Chondrocyte (in vitro differentiated cells): ENCODE results near the gene KDF1. TPM values are rescaled to one million over a fixed set of nuclear protein-coding genes. Genes with fewer than 3 reads are reported as not detected.
"Not testable (repeated sequence)": the region's sequence is repeated elsewhere in the genome, so short reads cannot be mapped to it uniquely, and the experiment has no call there.

Experiments
- DNase-seq: peaks from one replicate; pipeline ENCODE4 v3.0.0; 2021; ENCODE audit warnings: mixed read lengths, low spot score
- H3K27ac Mint-ChIP-seq: one replicate; pipeline ENCODE4 v1.8.0; 2021; ENCODE audit warnings: mild to moderate bottlenecking, moderate library complexity, mixed read lengths; ENCODE audit not compliant: unreplicated experiment
- H3K27me3 Mint-ChIP-seq: 2 replicates; pipeline ENCODE4 v1.8.0; 2021; ENCODE audit warnings: low read depth, mixed read lengths
- H3K36me3 Mint-ChIP-seq: 2 replicates; pipeline ENCODE4 v1.8.0; 2021; ENCODE audit warnings: low read depth, mixed read lengths
- H3K4me1 Mint-ChIP-seq: 2 replicates; pipeline ENCODE4 v1.8.0; 2021; ENCODE audit warnings: low read depth, mild to moderate bottlenecking, mixed read lengths
- H3K4me3 Mint-ChIP-seq: one replicate; pipeline ENCODE4 v1.8.0; 2021; ENCODE audit warnings: mild to moderate bottlenecking, moderate library complexity, mixed read lengths; ENCODE audit not compliant: unreplicated experiment
- H3K9me3 Mint-ChIP-seq: 2 replicates; pipeline ENCODE4 v1.8.0; 2021; ENCODE audit warnings: low read depth, mixed read lengths
- CTCF ChIP-seq: fragments of 200-600 bp; sonication (generic); IDR thresholded peaks from 2 replicates; pipeline ENCODE4 v1.5.0; 2021; ENCODE audit warnings: antibody characterized with exemption, mild to moderate bottlenecking, moderate library complexity
- total RNA-seq: library from RNA; stranded (reverse); gene quantifications from 3 replicates; pipeline ENCODE4 v1.2.1, GENCODE V29; 2021

KDF1 gene
- total RNA-seq, 1 donor from 2014 or later: not detected

GRCh38 chr1:26949266-26949925, 10.9 kb downstream of the KDF1 start:
- no peak overlapping the region for H3K27ac Mint-ChIP-seq
- no peaks in the 10 kb centered on the region for H3K4me1 Mint-ChIP-seq
- H3K9me3 Mint-ChIP-seq: no peaks in the 10 kb centered on the region
- H3K36me3 Mint-ChIP-seq: peaks cover 16% of the 10 kb centered on the region
- no peak overlapping the region for H3K4me3 Mint-ChIP-seq
- peaks cover 2% of the 10 kb centered on the region for H3K27me3 Mint-ChIP-seq
- DNase-seq: no peak
- TF ChIP-seq CTCF: no peak

GRCh38 chr1:26948725-26949057, 11.6 kb downstream of the KDF1 start:
- not testable (repeated sequence) for H3K4me3 Mint-ChIP-seq, H3K27me3 Mint-ChIP-seq, DNase-seq, H3K4me1 Mint-ChIP-seq, H3K9me3 Mint-ChIP-seq, H3K27ac Mint-ChIP-seq
- H3K36me3 Mint-ChIP-seq: peaks cover 14% of the 10 kb centered on the region

DNA sequence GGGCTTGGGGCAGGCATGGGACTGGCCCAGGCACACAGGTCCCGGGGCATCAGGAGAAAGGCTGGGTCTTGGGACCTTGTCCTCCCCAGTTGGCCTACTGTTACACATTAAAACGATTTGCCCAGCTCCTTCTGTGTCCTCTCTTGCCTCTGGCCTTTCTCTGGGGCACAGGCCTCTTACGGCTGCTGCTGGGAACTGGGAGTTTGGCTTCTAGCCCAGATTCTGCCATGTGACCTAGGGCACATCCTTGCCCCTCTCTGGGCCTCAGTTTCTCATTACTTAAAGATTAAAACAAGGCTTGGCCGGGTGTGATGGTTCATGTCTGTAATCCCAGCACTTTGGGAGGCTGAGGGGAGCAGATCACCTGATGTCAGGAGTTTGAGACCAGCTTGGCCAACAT, 14.0 kb downstream of the KDF1 start:
- peak; percentile 20 for DNase-seq
- no peak for TF ChIP-seq CTCF
- Mint-ChIP-seq H3K9me3 (no peaks in the 10 kb centered on the region), H3K27ac (no peak overlapping the region), H3K4me1 (no peaks in the 10 kb centered on the region), H3K4me3 (no peak overlapping the region), H3K36me3 (peaks cover 29% of the 10 kb centered on the region), H3K27me3 (no peaks in the 10 kb centered on the region)

DNA sequence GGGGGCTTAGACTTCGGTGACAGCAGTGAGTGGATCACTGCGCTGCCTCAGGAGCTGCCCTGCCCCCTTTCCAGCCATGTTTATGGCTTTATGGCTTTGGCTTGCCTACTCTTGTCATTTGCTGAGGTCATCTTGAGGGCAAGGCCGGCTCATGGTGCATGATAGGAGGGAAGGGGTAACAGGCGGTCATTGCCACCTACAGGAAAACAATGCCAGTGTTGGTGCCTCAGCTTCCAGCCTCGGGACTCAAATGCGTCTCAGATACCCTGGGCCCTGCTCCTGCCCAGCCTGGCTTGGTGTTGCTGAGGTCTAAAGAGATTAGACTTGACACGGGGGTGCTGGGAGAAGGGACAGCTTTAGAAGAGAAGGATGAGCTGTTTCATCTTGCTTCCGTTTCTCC, 14.5 kb downstream of the KDF1 start:
- Mint-ChIP-seq H3K27me3 (no peaks in the 10 kb centered on the region), H3K4me1 (no peaks in the 10 kb centered on the region), H3K27ac (no peak overlapping the region), H3K36me3 (peaks cover 31% of the 10 kb centered on the region), H3K4me3 (no peak overlapping the region), H3K9me3 (no peaks in the 10 kb centered on the region)
- TF ChIP-seq CTCF: no peak
- DNase-seq: peak; percentile 35

DNA sequence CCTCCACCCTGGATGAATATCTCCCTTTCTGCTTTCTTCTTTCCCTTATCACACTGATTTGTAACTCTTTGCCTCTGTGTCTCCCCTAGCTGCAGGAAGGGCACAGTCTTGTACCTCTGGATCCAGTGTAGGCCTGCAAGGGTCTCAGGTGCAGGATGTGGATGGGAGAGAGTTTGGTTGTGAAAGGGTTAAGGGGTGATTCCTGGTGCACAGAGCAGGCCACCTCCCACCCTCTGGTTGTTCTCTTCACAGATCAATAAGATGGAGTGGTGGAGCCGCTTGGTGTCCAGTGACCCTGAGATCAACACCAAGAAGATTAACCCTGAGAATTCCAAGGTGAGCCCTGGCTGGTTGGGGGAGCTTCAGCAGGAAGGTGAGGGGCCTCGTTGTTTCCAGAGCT, 15.1 kb downstream of the KDF1 start:
- no peak for DNase-seq
- TF ChIP-seq CTCF: no peak
- no peak overlapping the region for H3K27ac Mint-ChIP-seq
- peaks cover 31% of the 10 kb centered on the region for H3K36me3 Mint-ChIP-seq
- no peaks in the 10 kb centered on the region for H3K9me3 Mint-ChIP-seq
- peaks cover 6% of the 10 kb centered on the region for H3K4me1 Mint-ChIP-seq
- no peak overlapping the region for H3K4me3 Mint-ChIP-seq
- no peaks in the 10 kb centered on the region for H3K27me3 Mint-ChIP-seq

DNA sequence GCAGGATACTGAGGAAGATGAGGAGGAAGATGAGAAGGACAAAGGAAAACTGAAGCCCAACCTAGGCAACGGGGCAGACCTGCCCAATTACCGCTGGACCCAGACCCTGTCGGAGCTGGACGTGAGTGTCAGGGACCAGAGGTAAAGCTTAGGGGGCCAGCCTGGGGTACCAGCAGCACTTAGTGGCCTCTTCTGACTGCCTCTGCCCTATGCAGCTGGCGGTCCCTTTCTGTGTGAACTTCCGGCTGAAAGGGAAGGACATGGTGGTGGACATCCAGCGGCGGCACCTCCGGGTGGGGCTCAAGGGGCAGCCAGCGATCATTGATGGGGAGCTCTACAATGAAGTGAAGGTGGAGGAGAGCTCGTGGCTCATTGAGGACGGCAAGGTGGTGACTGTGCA, 17.6 kb downstream of the KDF1 start:
- Mint-ChIP-seq H3K36me3 (peaks cover 33% of the 10 kb centered on the region), H3K27ac (no peak overlapping the region), H3K4me3 (no peak overlapping the region), H3K9me3 (no peaks in the 10 kb centered on the region), H3K4me1 (peaks cover 13% of the 10 kb centered on the region), H3K27me3 (no peaks in the 10 kb centered on the region)
- no peak for TF ChIP-seq CTCF
- DNase-seq: peak; percentile 73
